IMR-90 (cell line): Measurements from ENCODE around the gene CEP128. TPM values are rescaled to one million over a fixed set of nuclear protein-coding genes. Genes with fewer than 3 reads are reported as not detected.

Experiments
- ATAC-seq: fragments of 200-7000 bp; cut with Tn5 transposase; 2 replicates; pipeline ENCODE4 v1.9.1; 2020; ENCODE audit warnings: low read depth, mild to moderate bottlenecking, moderate library complexity
- BruUV-seq: library from RNA; stranded (reverse); fragments of 400-500 nt; replicated peaks from 2 replicates; lab custom pipeline; 2021; lab: Mats Ljungman, UMichigan
- CTCF ChIA-PET: fragments of 300-600 bp; formaldehyde crosslinking; extraction: SDS; loops from one replicate; lab custom pipeline; 2021; ENCODE audit warnings: antibody characterized with exemption; lab: Yijun Ruan, JAX
- POLR2A ChIA-PET: fragments of 300-600 bp; sonication (Branson Sonifier 250); formaldehyde crosslinking; loops from one replicate; lab custom pipeline; 2022; ENCODE audit warnings: antibody characterized with exemption; ENCODE audit not compliant: unreplicated experiment; lab: Charles Lee
- DNase-seq: peaks from one replicate; pipeline ENCODE4 v3.0.0; 2013
- H2AFZ ChIP-seq: replicated peaks from 2 replicates; pipeline ENCODE3; 2013; ENCODE audit warnings: low read length, mild to moderate bottlenecking; ENCODE audit not compliant: poor library complexity
- H2AK5ac ChIP-seq: 2 replicates; pipeline ENCODE4 v1.6.1; 2013; ENCODE audit warnings: low read depth, low read length, inconsistent platforms
- H2AK9ac ChIP-seq: replicated peaks from 2 replicates; pipeline ENCODE3; 2013; ENCODE audit warnings: mild to moderate bottlenecking, low read depth, low read length, moderate library complexity; ENCODE audit not compliant: poor library complexity
- H2BK120ac ChIP-seq: 2 replicates; pipeline ENCODE4 v1.6.1; 2013; ENCODE audit warnings: low read depth, low read length, inconsistent platforms
- H2BK15ac ChIP-seq: 3 replicates; pipeline ENCODE4 v1.6.1; 2013; ENCODE audit warnings: low read depth, low read length, inconsistent platforms
- H2BK20ac ChIP-seq: 2 replicates; pipeline ENCODE4 v1.6.1; 2013; ENCODE audit warnings: low read depth, mild to moderate bottlenecking, inconsistent platforms, low read length, moderate library complexity
- H2BK5ac ChIP-seq: 2 replicates; pipeline ENCODE4 v1.6.1; 2013; ENCODE audit warnings: mild to moderate bottlenecking, low read depth, low read length, inconsistent platforms; ENCODE audit not compliant: poor library complexity, severe bottlenecking
- H3K14ac ChIP-seq: replicated peaks from 2 replicates; pipeline ENCODE4 v1.6.1; 2013; ENCODE audit warnings: low read depth, low read length, inconsistent platforms
- H3K18ac ChIP-seq: 2 replicates; pipeline ENCODE4 v1.6.1; 2013; ENCODE audit warnings: low read depth, low read length, control low read depth
- H3K23ac ChIP-seq: 2 replicates; pipeline ENCODE4 v1.6.1; 2013; ENCODE audit warnings: low read depth, low read length, inconsistent platforms
- H3K27ac ChIP-seq: 2 replicates; pipeline ENCODE4 v1.5.1; 2013; ENCODE audit warnings: mild to moderate bottlenecking, control low read depth, low read length; ENCODE audit not compliant: insufficient read depth
- H3K27me3 ChIP-seq: 2 replicates; pipeline ENCODE4 v1.6.1; 2013; ENCODE audit warnings: low read length; ENCODE audit not compliant: control insufficient read depth, insufficient read depth
- H3K36me3 ChIP-seq: 2 replicates; pipeline ENCODE4 v1.6.1; 2013; ENCODE audit warnings: low read length, mixed read lengths; ENCODE audit not compliant: control insufficient read depth, insufficient read depth
- H3K4ac ChIP-seq: 2 replicates; pipeline ENCODE4 v1.6.1; 2013; ENCODE audit warnings: low read depth, low read length, inconsistent platforms
- H3K4me1 ChIP-seq: 2 replicates; pipeline ENCODE4 v1.6.1; 2013; ENCODE audit warnings: low read length, mixed read lengths; ENCODE audit not compliant: control insufficient read depth, insufficient read depth
- H3K4me2 ChIP-seq: 2 replicates; pipeline ENCODE4 v1.6.1; 2013; ENCODE audit warnings: low read depth, mild to moderate bottlenecking, control low read depth, low read length, moderate library complexity
- H3K4me3 ChIP-seq: 2 replicates; pipeline ENCODE4 v1.5.1; 2013; ENCODE audit warnings: low read depth, mild to moderate bottlenecking, control low read depth, low read length, moderate library complexity; ENCODE audit not compliant: insufficient read depth
- H3K56ac ChIP-seq: 2 replicates; pipeline ENCODE4 v1.6.1; 2013; ENCODE audit warnings: low read length, inconsistent platforms; ENCODE audit not compliant: insufficient read depth; ENCODE audit errors: extremely low read depth
- H3K79me1 ChIP-seq, 2 experiments: 2 replicates each; pipeline ENCODE4 v1.6.1; 2013; ENCODE audit warnings: low read length in 2 of 2, inconsistent platforms in 1 of 2, low read depth in 1 of 2
- H3K9ac ChIP-seq: 2 replicates; pipeline ENCODE4 v1.6.1; 2013; ENCODE audit warnings: low read depth, low read length, control low read depth
- H3K9me1 ChIP-seq: 2 replicates; pipeline ENCODE4 v1.6.1; 2013; ENCODE audit warnings: low read length, inconsistent platforms; ENCODE audit not compliant: insufficient read depth
- H3K9me3 ChIP-seq: 2 replicates; pipeline ENCODE4 v1.6.1; 2013; ENCODE audit warnings: low read length; ENCODE audit not compliant: control insufficient read depth, insufficient read depth
- H4K20me1 ChIP-seq: 2 replicates; pipeline ENCODE4 v1.6.1; 2013; ENCODE audit warnings: low read length, inconsistent platforms; ENCODE audit not compliant: insufficient read depth
- H4K5ac ChIP-seq: 2 replicates; pipeline ENCODE4 v1.6.1; 2013; ENCODE audit warnings: mild to moderate bottlenecking, low read depth, low read length, control low read depth
- H4K8ac ChIP-seq, 2 experiments: 2 replicates each; pipeline ENCODE4 v1.6.1; 2013; ENCODE audit warnings: low read depth in 2 of 2, low read length in 2 of 2, control low read depth in 1 of 2, inconsistent platforms in 1 of 2
- H4K91ac ChIP-seq: 2 replicates; pipeline ENCODE4 v1.6.1; 2013; ENCODE audit warnings: low read depth, low read length, inconsistent platforms; ENCODE audit not compliant: insufficient read depth
- BHLHE40 ChIP-seq: fragments of 150-350 bp; IDR thresholded peaks from 2 replicates; pipeline ENCODE4 v1.6.1; 2016; ENCODE audit warnings: mild to moderate bottlenecking, low read depth, low read length
- CEBPB ChIP-seq: IDR thresholded peaks from 2 replicates; pipeline ENCODE4 v1.6.1; 2012; ENCODE audit warnings: low read depth, low read length, improper control_type of control experiment
- CHD1 ChIP-seq: IDR thresholded peaks from 2 replicates; pipeline ENCODE4 v1.6.1; 2012; ENCODE audit warnings: low read depth, low read length, improper control_type of control experiment
- MAFK ChIP-seq: IDR thresholded peaks from 2 replicates; pipeline ENCODE4 v1.6.1; 2012; ENCODE audit warnings: low read depth, low read length, improper control_type of control experiment
- MAZ ChIP-seq: IDR thresholded peaks from 2 replicates; pipeline ENCODE4 v1.6.1; 2012; ENCODE audit warnings: low read depth, mild to moderate bottlenecking, low read length, improper control_type of control experiment, moderate library complexity, borderline replicate concordance
- MXI1 ChIP-seq: IDR thresholded peaks from 2 replicates; pipeline ENCODE4 v1.6.1; 2012; ENCODE audit warnings: low read depth, mild to moderate bottlenecking, low read length, moderate library complexity, borderline replicate concordance
- NFE2L2 ChIP-seq: fragments of 150-350 bp; IDR thresholded peaks from 2 replicates; pipeline ENCODE4 v1.6.1; 2016; ENCODE audit warnings: low read depth, mild to moderate bottlenecking, low read length
- POLR2A ChIP-seq: IDR thresholded peaks from 2 replicates; pipeline ENCODE4 v1.6.1; 2012; ENCODE audit warnings: mild to moderate bottlenecking, low read depth, low read length
- RAD21 ChIP-seq: IDR thresholded peaks from 2 replicates; pipeline ENCODE4 v1.6.1; 2012; ENCODE audit warnings: low read length, improper control_type of control experiment
- RFX5 ChIP-seq: IDR thresholded peaks from 2 replicates; pipeline ENCODE4 v1.8.0; 2012; ENCODE audit warnings: low read depth, mild to moderate bottlenecking, low read length, moderate library complexity
- SMC3 ChIP-seq: fragments of 150-350 bp; IDR thresholded peaks from 2 replicates; pipeline ENCODE4 v1.6.1; 2016; ENCODE audit warnings: low read depth, mild to moderate bottlenecking, antibody characterized with exemption, low read length, moderate library complexity
- WGBS, 2 experiments: methylation state at CpG; one replicate each; pipeline versions ENCODE4 v1.1.5 to v1.1.7; 2013; ENCODE audit warnings: missing lambda C conversion rate in 2 of 2; ENCODE audit not compliant: insufficient read length in 1 of 2; ENCODE audit errors: extremely low coverage in 2 of 2; 5-methylcytosine and 5-hydroxymethylcytosine counted together
- dilution Hi-C: fragments of 300-500 bp; cut with HindIII; formaldehyde crosslinking; loops from one replicate; pipeline ENCODE4 v1.14.3; 2018; ENCODE audit warnings: low sequenced_read_pairs; ENCODE audit not compliant: unreplicated experiment
- in situ Hi-C: fragments of 300-500 bp; cut with MboI; formaldehyde crosslinking; loops from 3 replicates; pipeline ENCODE4 v1.14.3; 2019; ENCODE audit warnings: low sequenced_read_pairs, inconsistent platforms, mixed read lengths
- intact Hi-C: fragments of 100-400 bp; cut with micrococcal nuclease; formaldehyde crosslinking; loops from 2 replicates; pipeline ENCODE4 v1.10.0; 2022
- polyA plus RNA-seq, 3 experiments: library from polyadenylated mRNA; depleted of rRNA; stranded (reverse); fragments of >200 nt; gene quantifications; 2 replicates each; pipeline ENCODE4 v1.2.3, GENCODE V29; 2012; ENCODE audit warnings: low replicate concordance in 1 of 3
- total RNA-seq: library from RNA; depleted of rRNA; stranded (reverse); fragments of >200 nt; gene quantifications from 2 replicates; pipeline ENCODE4 v1.2.3, GENCODE V29; 2012
- TF ChIP-seq, protein P1 (sequence below): conservative IDR thresholded peaks from 2 replicates; pipeline ENCODE4 v1.5.1; 2012; ENCODE audit warnings: mild to moderate bottlenecking, low read depth, low read length, improper control_type of control experiment
- TF ChIP-seq, protein P2 (sequence below): fragments of 150-350 bp; IDR thresholded peaks from 2 replicates; pipeline ENCODE4 v1.6.1; 2017; ENCODE audit warnings: mild to moderate bottlenecking, antibody characterized with exemption, low read length, low read depth
- TF ChIP-seq, protein P3 (sequence below): fragments of 150-350 bp; IDR thresholded peaks from 2 replicates; pipeline ENCODE4 v1.6.1; 2016; ENCODE audit warnings: low read depth, mild to moderate bottlenecking, low read length, moderate library complexity, borderline replicate concordance

CEP128 gene
- total and polyA plus RNA-seq, 2 of the 4 experiments (the other 2 are of a cell fraction): 1.9 to 5.7 TPM

DNA sequence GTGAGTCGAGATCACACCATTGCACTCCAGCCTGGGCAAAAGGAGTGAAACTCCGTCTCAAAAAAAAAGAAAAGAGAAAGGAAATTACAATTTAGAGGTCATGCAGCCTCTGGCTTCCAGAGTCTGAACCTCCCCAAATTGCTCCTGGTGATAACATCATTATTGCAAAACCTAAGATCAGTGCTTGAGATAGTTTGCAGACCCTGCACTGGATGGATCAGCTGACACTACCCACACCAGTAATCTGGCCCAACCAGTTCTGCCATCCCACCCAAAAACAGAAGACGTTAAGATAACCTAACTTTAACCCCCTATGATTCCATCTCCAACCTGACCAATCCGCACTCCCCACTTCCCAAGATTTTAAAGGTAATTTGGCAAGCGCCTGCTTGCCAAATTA is 376.5 kb downstream of the CEP128 start:
- H2AFZ ChIP-seq: no peak overlapping the region
- H4K20me1 ChIP-seq: no peaks in the 10 kb centered on the region
- ATAC-seq: no peak
- H2BK120ac ChIP-seq: peak overlapping the region; percentile 36; the same call in 1 of the 2 replicates
- CTCF ChIA-PET: no interaction called here
- H2AK9ac ChIP-seq: no peak overlapping the region
- no peak overlapping the region for H3K4ac ChIP-seq
- no peak overlapping the region for H3K27ac ChIP-seq
- no TSS peak for BruUV-seq
- no peak for TF ChIP-seq CHD1
- no peak for TF ChIP-seq MXI1
- TF ChIP-seq, protein P1, sequence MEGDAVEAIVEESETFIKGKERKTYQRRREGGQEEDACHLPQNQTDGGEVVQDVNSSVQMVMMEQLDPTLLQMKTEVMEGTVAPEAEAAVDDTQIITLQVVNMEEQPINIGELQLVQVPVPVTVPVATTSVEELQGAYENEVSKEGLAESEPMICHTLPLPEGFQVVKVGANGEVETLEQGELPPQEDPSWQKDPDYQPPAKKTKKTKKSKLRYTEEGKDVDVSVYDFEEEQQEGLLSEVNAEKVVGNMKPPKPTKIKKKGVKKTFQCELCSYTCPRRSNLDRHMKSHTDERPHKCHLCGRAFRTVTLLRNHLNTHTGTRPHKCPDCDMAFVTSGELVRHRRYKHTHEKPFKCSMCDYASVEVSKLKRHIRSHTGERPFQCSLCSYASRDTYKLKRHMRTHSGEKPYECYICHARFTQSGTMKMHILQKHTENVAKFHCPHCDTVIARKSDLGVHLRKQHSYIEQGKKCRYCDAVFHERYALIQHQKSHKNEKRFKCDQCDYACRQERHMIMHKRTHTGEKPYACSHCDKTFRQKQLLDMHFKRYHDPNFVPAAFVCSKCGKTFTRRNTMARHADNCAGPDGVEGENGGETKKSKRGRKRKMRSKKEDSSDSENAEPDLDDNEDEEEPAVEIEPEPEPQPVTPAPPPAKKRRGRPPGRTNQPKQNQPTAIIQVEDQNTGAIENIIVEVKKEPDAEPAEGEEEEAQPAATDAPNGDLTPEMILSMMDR: no peak
- no peak for TF ChIP-seq MAFK
- TF ChIP-seq POLR2A: no peak
- TF ChIP-seq SMC3: no peak
- no peak for TF ChIP-seq RAD21
- TF ChIP-seq RFX5: no peak
- TF ChIP-seq BHLHE40: no peak
- TF ChIP-seq MAZ: no peak
- TF ChIP-seq, protein P2, sequence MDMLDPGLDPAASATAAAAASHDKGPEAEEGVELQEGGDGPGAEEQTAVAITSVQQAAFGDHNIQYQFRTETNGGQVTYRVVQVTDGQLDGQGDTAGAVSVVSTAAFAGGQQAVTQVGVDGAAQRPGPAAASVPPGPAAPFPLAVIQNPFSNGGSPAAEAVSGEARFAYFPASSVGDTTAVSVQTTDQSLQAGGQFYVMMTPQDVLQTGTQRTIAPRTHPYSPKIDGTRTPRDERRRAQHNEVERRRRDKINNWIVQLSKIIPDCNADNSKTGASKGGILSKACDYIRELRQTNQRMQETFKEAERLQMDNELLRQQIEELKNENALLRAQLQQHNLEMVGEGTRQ: no peak
- TF ChIP-seq, protein P3, sequence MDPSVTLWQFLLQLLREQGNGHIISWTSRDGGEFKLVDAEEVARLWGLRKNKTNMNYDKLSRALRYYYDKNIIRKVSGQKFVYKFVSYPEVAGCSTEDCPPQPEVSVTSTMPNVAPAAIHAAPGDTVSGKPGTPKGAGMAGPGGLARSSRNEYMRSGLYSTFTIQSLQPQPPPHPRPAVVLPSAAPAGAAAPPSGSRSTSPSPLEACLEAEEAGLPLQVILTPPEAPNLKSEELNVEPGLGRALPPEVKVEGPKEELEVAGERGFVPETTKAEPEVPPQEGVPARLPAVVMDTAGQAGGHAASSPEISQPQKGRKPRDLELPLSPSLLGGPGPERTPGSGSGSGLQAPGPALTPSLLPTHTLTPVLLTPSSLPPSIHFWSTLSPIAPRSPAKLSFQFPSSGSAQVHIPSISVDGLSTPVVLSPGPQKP: no peak
- TF ChIP-seq CEBPB: no peak
- no peak for TF ChIP-seq NFE2L2
- H4K8ac ChIP-seq: no peak overlapping the region
- DNase-seq: no peak
- 0 out of 3 replicates have a peak overlapping the region, but pooled peaks have one; percentile 28 for H2BK15ac ChIP-seq
- no peak overlapping the region for H3K23ac ChIP-seq
- H3K9ac ChIP-seq: no peak overlapping the region
- no peak overlapping the region for H2BK5ac ChIP-seq
- POLR2A ChIA-PET: no interaction called here
- in situ Hi-C loops: no loop called here
- no peak overlapping the region for H2AK5ac ChIP-seq
- WGBS, 2 experiments: no CpG with 5 or more reads among the region's 5 CpGs
- no peaks in the 10 kb centered on the region for H3K79me1 ChIP-seq
- H3K4me1 ChIP-seq: peaks cover 3% of the 10 kb centered on the region; the same call in 1 of the 2 replicates
- intact Hi-C loops: no loop called here
- no peak overlapping the region for H3K4me2 ChIP-seq
- dilution Hi-C loops: no loop called here
- H3K36me3 ChIP-seq: no peaks in the 10 kb centered on the region
- no peak overlapping the region for H3K14ac ChIP-seq
- H3K56ac ChIP-seq: no peak overlapping the region
- no peak overlapping the region for H4K91ac ChIP-seq
- peak overlapping the region; percentile 9; the same call in 1 of the 2 replicates for H2BK20ac ChIP-seq
- H3K4me3 ChIP-seq: no peak overlapping the region
- no peaks in the 10 kb centered on the region for H3K9me1 ChIP-seq
- H3K9me3 ChIP-seq: no peaks in the 10 kb centered on the region
- no peak overlapping the region for H3K18ac ChIP-seq
- H3K27me3 ChIP-seq: no peaks in the 10 kb centered on the region
- H4K5ac ChIP-seq: no peak overlapping the region
